TTC549 (cell line): Measurements from ENCODE around the gene CSF1R.

Experiments used
- FAIRE-seq: peaks from 2 replicates; lab custom pipeline; 2012; peaks lifted over from hg19 to GRCh38; lab: Jason Lieb, UNC

Gene CSF1R

GRCh38 chr5:150069672-150070627 lies 16.4 kb downstream of the CSF1R start:
- FAIRE-seq = no peak

GRCh38 chr5:150068961-150069645 lies 17.3 kb downstream of the CSF1R start:
- FAIRE-seq = no peak

- FAIRE-seq = no peak
Measured at GRCh38 chr5:150068472-150068871, 17.9 kb downstream of the CSF1R start.

GRCh38 chr5:150068071-150068470 lies 18.3 kb downstream of the CSF1R start:
- no peak for FAIRE-seq

- no peak for FAIRE-seq
Measured at GRCh38 chr5:150067405-150067960, 18.9 kb downstream of the CSF1R start.

- no peak for FAIRE-seq
Measured at GRCh38 chr5:150066901-150067396, 19.4 kb downstream of the CSF1R start.

GRCh38 chr5:150066436-150066835 lies 19.9 kb downstream of the CSF1R start:
- FAIRE-seq = no peak

- FAIRE-seq = no peak
Measured at GRCh38 chr5:150065886-150066285, 20.5 kb downstream of the CSF1R start.

GRCh38 chr5:150065346-150065745 lies 21.0 kb downstream of the CSF1R start:
- no peak for FAIRE-seq

- no peak for FAIRE-seq
Measured at GRCh38 chr5:150064681-150065220, 21.6 kb downstream of the CSF1R start.

- FAIRE-seq = no peak
Measured at GRCh38 chr5:150063638-150064037, 22.7 kb downstream of the CSF1R start.

GRCh38 chr5:150062216-150062922 lies 24.0 kb downstream of the CSF1R start:
- no peak for FAIRE-seq

- no peak for FAIRE-seq
Measured at GRCh38 chr5:150061538-150061995, 24.8 kb downstream of the CSF1R start.

GRCh38 chr5:150060471-150060870 lies 25.9 kb downstream of the CSF1R start:
- FAIRE-seq = no peak

GRCh38 chr5:150059623-150060022 lies 26.7 kb downstream of the CSF1R start:
- no peak for FAIRE-seq

- FAIRE-seq = no peak
Measured at GRCh38 chr5:150058480-150059126, 27.8 kb downstream of the CSF1R start.

GRCh38 chr5:150057996-150058395 lies 28.4 kb downstream of the CSF1R start:
- no peak for FAIRE-seq

- no peak for FAIRE-seq
Measured at GRCh38 chr5:150057511-150057910, 28.8 kb downstream of the CSF1R start.

GRCh38 chr5:150057052-150057451 lies 29.3 kb downstream of the CSF1R start:
- no peak for FAIRE-seq

- no peak for FAIRE-seq
Measured at GRCh38 chr5:150056075-150056443, 30.3 kb downstream of the CSF1R start.

GRCh38 chr5:150055326-150056074 lies 30.9 kb downstream of the CSF1R start:
- no peak for FAIRE-seq
